PC-9 (cell line): ENCODE measurements around the gene LSM6.

Source experiments
- CTCF ChIP-seq: fragments of 200-600 bp; sonication (generic); conservative IDR thresholded peaks from 2 replicates; pipeline ENCODE4 v1.6.1; 2017; ENCODE audit warnings: mixed run types, antibody characterized with exemption, mild to moderate bottlenecking, moderate library complexity
- EZH2 ChIP-seq: fragments of 200-600 bp; sonication (generic); IDR thresholded peaks from 2 replicates; pipeline ENCODE4 v1.8.0; 2017; ENCODE audit warnings: antibody characterized with exemption, low read depth

- TF ChIP-seq CTCF (no peak), EZH2 (no peak)
Measured at GRCh38 chr4:146134761-146135445, 40.6 kb upstream of the LSM6 start.
